AG09309 (cell line): Measurements from ENCODE around the gene CRYBG1.

Source experiments
- DNase-seq: peaks from one replicate; pipeline ENCODE4 v3.0.0-alpha.2; 2010; ENCODE audit warnings: low read depth
- H3K4me3 ChIP-seq: 2 replicates; pipeline ENCODE4 v1.5.1; 2011; ENCODE audit warnings: mild to moderate bottlenecking, low read depth, low read length, moderate library complexity; ENCODE audit not compliant: control insufficient read depth
- CTCF ChIP-seq: IDR thresholded peaks from 2 replicates; pipeline ENCODE4 v1.5.1; 2011; ENCODE audit warnings: mild to moderate bottlenecking, low read depth, low read length, inconsistent platforms; ENCODE audit not compliant: insufficient read depth, control insufficient read depth; ENCODE audit errors: missing control alignments

CRYBG1 gene

GRCh38 chr6:106522562-106523250 is 162.2 kb downstream of the CRYBG1 start:
- no peak overlapping the region for H3K4me3 ChIP-seq
- no peak for TF ChIP-seq CTCF
- no peak for DNase-seq

GRCh38 chr6:106525107-106525881 is 164.8 kb downstream of the CRYBG1 start:
- no peak for DNase-seq
- H3K4me3 ChIP-seq = no peak overlapping the region
- no peak for TF ChIP-seq CTCF

- DNase-seq = no peak
- no peak overlapping the region for H3K4me3 ChIP-seq
- no peak for TF ChIP-seq CTCF
These were observed 165.4 kb downstream of the CRYBG1 start for GRCh38 chr6:106525882-106526275.

GRCh38 chr6:106527117-106527516 is 166.6 kb downstream of the CRYBG1 start:
- no peak for TF ChIP-seq CTCF
- no peak overlapping the region for H3K4me3 ChIP-seq
- DNase-seq = no peak

GRCh38 chr6:106527979-106528378 is 167.5 kb downstream of the CRYBG1 start:
- no peak for TF ChIP-seq CTCF
- no peak overlapping the region for H3K4me3 ChIP-seq
- peak; percentile 87 for DNase-seq

- no peak overlapping the region for H3K4me3 ChIP-seq
- no peak for TF ChIP-seq CTCF
- no peak for DNase-seq
These were observed 168.0 kb downstream of the CRYBG1 start for GRCh38 chr6:106528521-106528920.

GRCh38 chr6:106529438-106529837 is 168.9 kb downstream of the CRYBG1 start:
- no peak for TF ChIP-seq CTCF
- DNase-seq = no peak
- no peak overlapping the region for H3K4me3 ChIP-seq
